Measurements from ENCODE around the gene USP49. TPM values are rescaled to one million over a fixed set of nuclear protein-coding genes. Genes with fewer than 3 reads are reported as not detected.
A peak's percentile ranks its signal among the peaks of the same experiment; 100 is the strongest.

The USP49 gene
- total and polyA plus RNA-seq, 4 donors: 1.8 to 8.6 (median 3.6) TPM

DNA sequence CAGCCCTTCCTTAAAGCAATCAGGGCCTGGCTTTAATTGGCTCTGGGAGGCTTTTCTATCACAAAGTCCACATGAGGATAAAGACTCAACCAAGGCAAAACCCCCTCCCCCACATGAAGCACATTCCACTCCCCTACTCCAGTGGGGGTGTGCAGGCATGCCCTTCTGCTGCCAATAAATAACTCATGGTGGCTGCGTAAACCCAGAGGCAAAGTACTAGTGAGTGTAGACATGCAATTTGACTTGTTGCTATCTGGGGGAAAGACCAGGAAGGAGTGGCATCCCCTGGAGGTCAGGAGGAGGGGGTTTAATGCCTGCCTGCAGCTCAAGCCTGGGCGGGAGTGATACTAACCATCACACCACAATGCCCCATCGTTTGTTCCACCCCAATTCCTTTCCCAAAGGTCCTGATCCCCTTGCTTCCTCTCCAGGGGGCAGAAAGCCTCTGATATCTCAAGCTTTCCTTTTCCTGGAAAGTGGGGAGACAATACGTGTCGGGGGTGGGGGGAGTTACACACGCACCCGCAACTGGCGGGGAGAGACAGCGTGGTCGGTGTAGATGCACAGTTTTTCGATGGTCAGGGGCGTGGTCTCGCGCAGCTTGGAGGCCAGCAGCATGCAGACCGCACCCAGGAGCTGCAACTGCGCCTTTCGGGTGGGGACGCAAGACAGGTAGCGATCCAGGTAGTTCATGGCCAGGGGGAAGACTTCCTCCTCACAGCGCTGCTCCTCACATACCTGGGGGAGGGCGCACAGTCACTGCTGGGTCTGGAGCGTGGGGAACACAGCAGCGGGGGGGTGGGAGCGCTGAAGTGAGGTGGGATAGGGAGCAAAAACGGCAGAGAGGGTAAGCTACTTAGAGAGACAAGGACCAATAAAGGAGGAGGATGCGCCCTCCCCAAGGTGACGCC lies 44.9 kb upstream of the USP49 start:
- WGBS, 2 donors: 9 to 10% methylated on average over 26 to 27 of the region's 27 CpGs

DNA sequence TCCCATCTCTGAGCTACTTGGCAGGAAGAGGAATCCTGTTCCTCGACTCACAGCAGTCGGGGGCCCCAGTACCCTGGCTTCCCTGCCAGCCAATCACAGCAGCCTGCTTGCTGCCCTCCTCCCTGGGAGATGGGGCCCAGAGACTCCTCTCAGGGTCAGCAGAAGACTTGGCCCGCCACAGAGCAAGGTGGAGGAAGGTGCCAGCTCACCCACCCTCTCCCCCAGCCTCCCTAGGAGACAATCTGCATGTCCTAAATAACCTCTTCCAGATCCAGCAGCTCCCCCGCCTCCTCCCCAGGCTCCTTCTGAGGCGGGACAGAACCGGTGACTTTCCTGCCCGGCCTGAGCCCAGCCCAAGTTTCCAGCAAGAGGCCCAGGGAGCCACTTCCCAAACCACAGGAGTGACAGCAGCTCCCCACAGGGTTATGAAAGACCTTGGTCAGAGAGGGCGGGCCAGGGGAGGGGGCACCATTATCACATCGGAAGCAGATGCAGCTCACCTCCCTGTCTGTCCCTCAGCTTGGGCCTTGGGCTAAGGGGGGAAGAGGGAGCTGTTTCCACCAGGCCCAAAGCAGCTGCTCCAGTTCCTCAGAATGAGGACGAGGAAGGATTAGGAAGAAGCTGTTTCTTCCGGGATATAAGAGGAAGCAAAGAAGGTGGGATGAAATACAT lies 44.1 kb upstream of the USP49 start:
- no peak for ATAC-seq (ENCODE audit: insufficient read depth, low FRiP score)
- H3K27me3 ChIP-seq (ENCODE audit: control insufficient read depth in 3 of 3, insufficient read depth in 3 of 3, low read length in 2 of 3): no peaks in the 10 kb centered on the region
- DNase-seq: peak in 2 of 3 donors; percentile 29 to 41
- H3K9ac ChIP-seq (ENCODE audit: insufficient read depth in 1 of 2, low read length in 2 of 2): no peak overlapping the region
- H3K27ac ChIP-seq (ENCODE audit: low read depth in 1 of 2, low read length in 1 of 2): peak overlapping the region in 1 of 2 donors; percentile 81
- TF ChIP-seq, protein P1, sequence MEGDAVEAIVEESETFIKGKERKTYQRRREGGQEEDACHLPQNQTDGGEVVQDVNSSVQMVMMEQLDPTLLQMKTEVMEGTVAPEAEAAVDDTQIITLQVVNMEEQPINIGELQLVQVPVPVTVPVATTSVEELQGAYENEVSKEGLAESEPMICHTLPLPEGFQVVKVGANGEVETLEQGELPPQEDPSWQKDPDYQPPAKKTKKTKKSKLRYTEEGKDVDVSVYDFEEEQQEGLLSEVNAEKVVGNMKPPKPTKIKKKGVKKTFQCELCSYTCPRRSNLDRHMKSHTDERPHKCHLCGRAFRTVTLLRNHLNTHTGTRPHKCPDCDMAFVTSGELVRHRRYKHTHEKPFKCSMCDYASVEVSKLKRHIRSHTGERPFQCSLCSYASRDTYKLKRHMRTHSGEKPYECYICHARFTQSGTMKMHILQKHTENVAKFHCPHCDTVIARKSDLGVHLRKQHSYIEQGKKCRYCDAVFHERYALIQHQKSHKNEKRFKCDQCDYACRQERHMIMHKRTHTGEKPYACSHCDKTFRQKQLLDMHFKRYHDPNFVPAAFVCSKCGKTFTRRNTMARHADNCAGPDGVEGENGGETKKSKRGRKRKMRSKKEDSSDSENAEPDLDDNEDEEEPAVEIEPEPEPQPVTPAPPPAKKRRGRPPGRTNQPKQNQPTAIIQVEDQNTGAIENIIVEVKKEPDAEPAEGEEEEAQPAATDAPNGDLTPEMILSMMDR (IDR thresholded peaks at IDR 0.05; ENCODE audit: control extremely low read depth, extremely low read depth): no peak
- no peaks in the 10 kb centered on the region for H3K9me3 ChIP-seq (ENCODE audit: control insufficient read depth in 4 of 4, insufficient read depth in 3 of 4, low read length in 3 of 4)
- H3K4me3 ChIP-seq: no peak overlapping the region
- WGBS, 2 donors: 10 to 17% methylated on average over 11 of the region's 11 CpGs
- H3K4me1 ChIP-seq (ENCODE audit: control insufficient read depth in 5 of 5, insufficient read depth in 5 of 5, low read length in 5 of 5): peaks cover 17 to 37% (median 27%) of the 10 kb centered on the region in 5 donors
- H3K36me3 ChIP-seq (ENCODE audit: control insufficient read depth in 4 of 4, insufficient read depth in 4 of 4, low read length in 4 of 4): peaks cover 4 to 21% (median 7%) of the 10 kb centered on the region in 4 donors

More for the DNA sequence above, 44.9 kb upstream of the USP49 start:
- TF ChIP-seq, protein P1 (IDR thresholded peaks at IDR 0.05; ENCODE audit: control extremely low read depth, extremely low read depth): no peak
- Histone ChIP-seq H3K36me3 (ENCODE audit: control insufficient read depth in 4 of 4, insufficient read depth in 4 of 4, low read length in 4 of 4) (peaks cover 0 to 16% (median 7%) of the 10 kb centered on the region in 4 donors), H3K27me3 (ENCODE audit: control insufficient read depth in 3 of 3, insufficient read depth in 3 of 3, low read length in 2 of 3) (no peaks in the 10 kb centered on the region), H3K4me1 (ENCODE audit: control insufficient read depth in 5 of 5, insufficient read depth in 5 of 5, low read length in 5 of 5) (peaks cover 17 to 37% (median 27%) of the 10 kb centered on the region in 5 donors), H3K27ac (ENCODE audit: low read depth in 1 of 2, low read length in 1 of 2) (peak overlapping the region; percentile 34 to 81), H3K9me3 (ENCODE audit: control insufficient read depth in 4 of 4, insufficient read depth in 3 of 4, low read length in 3 of 4) (no peaks in the 10 kb centered on the region), H3K4me3 (peak overlapping the region; percentile 91), H3K9ac (ENCODE audit: insufficient read depth in 1 of 2, low read length in 2 of 2) (peak overlapping the region in 1 of 2 donors; percentile 59)
- DNase-seq: peak; percentile 17 to 26 (median 26)
- ATAC-seq (ENCODE audit: insufficient read depth, low FRiP score): no peak

DNA sequence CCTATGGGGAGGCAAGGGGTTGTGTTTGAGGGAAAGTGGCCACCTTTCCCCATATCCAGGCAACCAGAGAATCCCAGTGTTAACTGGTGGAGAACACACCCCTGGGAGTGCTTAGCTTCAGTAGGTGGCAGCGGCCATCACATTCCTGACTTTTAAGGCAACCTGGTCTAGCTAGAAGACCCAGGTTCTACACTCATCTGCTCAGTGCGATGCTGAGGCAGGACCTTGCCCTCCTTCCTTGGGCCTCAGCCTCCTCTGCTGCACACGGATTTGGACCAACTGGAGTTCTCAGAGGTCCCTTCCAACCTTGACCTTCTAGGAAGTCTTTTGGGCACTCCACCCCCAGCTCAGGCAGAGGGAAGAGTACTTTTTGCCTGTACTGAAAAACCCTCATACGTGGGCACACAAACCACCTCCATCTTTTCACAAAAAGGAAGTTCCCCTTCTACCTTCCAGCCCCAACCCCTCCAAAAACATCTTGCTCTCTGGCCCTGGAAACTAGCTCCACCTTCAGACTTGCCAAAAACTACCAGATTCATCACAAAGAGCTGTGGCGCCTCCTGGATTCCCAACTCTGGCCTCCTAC lies 43.5 kb upstream of the USP49 start:
- DNase-seq (no peak), ATAC-seq (ENCODE audit: insufficient read depth, low FRiP score) (no peak)
- Histone ChIP-seq H3K9me3 (ENCODE audit: control insufficient read depth in 4 of 4, insufficient read depth in 3 of 4, low read length in 3 of 4) (no peaks in the 10 kb centered on the region), H3K27me3 (ENCODE audit: control insufficient read depth in 3 of 3, insufficient read depth in 3 of 3, low read length in 2 of 3) (no peaks in the 10 kb centered on the region), H3K27ac (ENCODE audit: low read depth in 1 of 2, low read length in 1 of 2) (peak overlapping the region in 1 of 2 donors; percentile 81), H3K36me3 (ENCODE audit: control insufficient read depth in 4 of 4, insufficient read depth in 4 of 4, low read length in 4 of 4) (peaks cover 4 to 23% (median 9%) of the 10 kb centered on the region in 4 donors), H3K4me3 (no peak overlapping the region), H3K9ac (ENCODE audit: insufficient read depth in 1 of 2, low read length in 2 of 2) (no peak overlapping the region), H3K4me1 (ENCODE audit: control insufficient read depth in 5 of 5, insufficient read depth in 5 of 5, low read length in 5 of 5) (peaks cover 17 to 37% (median 27%) of the 10 kb centered on the region in 5 donors)
- 51 to 61% methylated on average over 5 of the region's 5 CpGs for WGBS, 2 donors
- TF ChIP-seq, protein P1 (IDR thresholded peaks at IDR 0.05; ENCODE audit: control extremely low read depth, extremely low read depth): no peak
